HCT116 (cell line): ENCODE data around the gene GOLGA5.
"Not testable (repeated sequence)": the region's sequence is repeated elsewhere in the genome, so short reads cannot be mapped to it uniquely, and the experiment has no call there.

Experiments used
- CBX3 ChIP-seq: IDR thresholded peaks from 2 replicates; pipeline ENCODE4 v1.6.1; 2012; ENCODE audit warnings: low read depth
- CTCF ChIP-seq, 3 experiments: fragments of 200-600 bp in 1 of 3; sonication (generic) in 1 of 3; IDR thresholded peaks in 2 of 3; conservative IDR thresholded peaks in 1 of 3; 2 replicates each; pipeline ENCODE4 v1.5.1; 2012 to 2017; ENCODE audit warnings: low read depth in 2 of 3, low read length in 2 of 3, antibody characterized with exemption in 1 of 3, borderline replicate concordance in 1 of 3, control low read depth in 1 of 3, mild to moderate bottlenecking in 1 of 3, mixed read lengths in 1 of 3, mixed run types in 1 of 3, moderate library complexity in 1 of 3; ENCODE audit not compliant: insufficient read depth in 1 of 3
- EZH2 ChIP-seq: fragments of 200-600 bp; sonication (generic); IDR thresholded peaks from 2 replicates; pipeline ENCODE4 v1.6.1; 2017; ENCODE audit warnings: antibody characterized with exemption, mixed run types
- JUND ChIP-seq: IDR thresholded peaks from 2 replicates; pipeline ENCODE4 v1.6.1; 2012
- POLR2A ChIP-seq: IDR thresholded peaks from 2 replicates; pipeline ENCODE4 v1.7.0; 2011; ENCODE audit warnings: borderline replicate concordance; ENCODE audit not compliant: insufficient read depth, insufficient read length; ENCODE audit errors: extremely low read depth
- ZBTB33 ChIP-seq: IDR thresholded peaks from 2 replicates; pipeline ENCODE4 v1.6.1; 2011; ENCODE audit warnings: mild to moderate bottlenecking, low read length, moderate library complexity; ENCODE audit not compliant: insufficient replicate concordance; ENCODE audit errors: extremely low read depth
- ZNF274 ChIP-seq: fragments of 200-500 bp; sonication (Bioruptor generic); IDR thresholded peaks from 2 replicates; pipeline ENCODE4 v1.6.1; 2014; ENCODE audit warnings: mild to moderate bottlenecking, low read depth, low read length, inconsistent platforms
- TF ChIP-seq, protein P1 (sequence below): IDR thresholded peaks from 2 replicates; pipeline ENCODE4 v1.6.1; 2012; ENCODE audit warnings: low read depth

- TF ChIP-seq CTCF (IDR thresholded peaks at IDR 0.05 in 2 of 3, conservative IDR thresholded peaks at IDR 0.05 in 1 of 3; ENCODE audit: borderline replicate concordance in 1 of 3, insufficient read depth in 1 of 3, low read depth in 2 of 3, low read length in 2 of 3); POLR2A; CBX3; ZNF274; EZH2; JUND; ZBTB33: not testable (repeated sequence)
- TF ChIP-seq, protein P1, sequence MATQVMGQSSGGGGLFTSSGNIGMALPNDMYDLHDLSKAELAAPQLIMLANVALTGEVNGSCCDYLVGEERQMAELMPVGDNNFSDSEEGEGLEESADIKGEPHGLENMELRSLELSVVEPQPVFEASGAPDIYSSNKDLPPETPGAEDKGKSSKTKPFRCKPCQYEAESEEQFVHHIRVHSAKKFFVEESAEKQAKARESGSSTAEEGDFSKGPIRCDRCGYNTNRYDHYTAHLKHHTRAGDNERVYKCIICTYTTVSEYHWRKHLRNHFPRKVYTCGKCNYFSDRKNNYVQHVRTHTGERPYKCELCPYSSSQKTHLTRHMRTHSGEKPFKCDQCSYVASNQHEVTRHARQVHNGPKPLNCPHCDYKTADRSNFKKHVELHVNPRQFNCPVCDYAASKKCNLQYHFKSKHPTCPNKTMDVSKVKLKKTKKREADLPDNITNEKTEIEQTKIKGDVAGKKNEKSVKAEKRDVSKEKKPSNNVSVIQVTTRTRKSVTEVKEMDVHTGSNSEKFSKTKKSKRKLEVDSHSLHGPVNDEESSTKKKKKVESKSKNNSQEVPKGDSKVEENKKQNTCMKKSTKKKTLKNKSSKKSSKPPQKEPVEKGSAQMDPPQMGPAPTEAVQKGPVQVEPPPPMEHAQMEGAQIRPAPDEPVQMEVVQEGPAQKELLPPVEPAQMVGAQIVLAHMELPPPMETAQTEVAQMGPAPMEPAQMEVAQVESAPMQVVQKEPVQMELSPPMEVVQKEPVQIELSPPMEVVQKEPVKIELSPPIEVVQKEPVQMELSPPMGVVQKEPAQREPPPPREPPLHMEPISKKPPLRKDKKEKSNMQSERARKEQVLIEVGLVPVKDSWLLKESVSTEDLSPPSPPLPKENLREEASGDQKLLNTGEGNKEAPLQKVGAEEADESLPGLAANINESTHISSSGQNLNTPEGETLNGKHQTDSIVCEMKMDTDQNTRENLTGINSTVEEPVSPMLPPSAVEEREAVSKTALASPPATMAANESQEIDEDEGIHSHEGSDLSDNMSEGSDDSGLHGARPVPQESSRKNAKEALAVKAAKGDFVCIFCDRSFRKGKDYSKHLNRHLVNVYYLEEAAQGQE: not testable (repeated sequence)
Observed at GRCh38 chr14:92768236-92768635, 25.9 kb upstream of the GOLGA5 start.
